Activated CD4-positive, alpha-beta memory T cell treated with anti-CD3 and anti-CD28 coated beads, Interleukin-2, amount 10 ng/mL, durations not matched to agents 7 days and 5 days (primary cell): ENCODE results near the gene ZBTB24. TPM values are rescaled to one million over a fixed set of nuclear protein-coding genes. Genes with fewer than 3 reads are reported as not detected.
A peak's percentile ranks its signal among the peaks of the same experiment; 100 is the strongest.

Source experiments
- CTCF ChIA-PET: fragments of 350-600 bp; sonication (Branson Sonifier 250); formaldehyde crosslinking; loops from one replicate; lab custom pipeline; 2021; ENCODE audit warnings: antibody characterized with exemption, inconsistent platforms; lab: Charles Lee
- POLR2A ChIA-PET: fragments of 350-600 bp; sonication (Branson Sonifier 250); formaldehyde crosslinking; loops from one replicate; lab custom pipeline; 2021; ENCODE audit warnings: antibody characterized with exemption; lab: Charles Lee
- DNase-seq: peaks from one replicate; pipeline ENCODE4 v3.0.0-alpha.2; 2020
- H3K27ac Mint-ChIP-seq: one replicate; pipeline ENCODE4 v1.8.0; 2021; ENCODE audit warnings: mild to moderate bottlenecking, mixed read lengths
- H3K27me3 Mint-ChIP-seq: one replicate; pipeline ENCODE4 v1.8.0; 2021; ENCODE audit warnings: mixed read lengths
- H3K36me3 Mint-ChIP-seq: one replicate; pipeline ENCODE4 v1.8.0; 2021; ENCODE audit warnings: low read depth, mixed read lengths
- H3K4me1 Mint-ChIP-seq: one replicate; pipeline ENCODE4 v1.8.0; 2021; ENCODE audit warnings: mixed read lengths
- H3K4me3 Mint-ChIP-seq: one replicate; pipeline ENCODE4 v1.8.0; 2021; ENCODE audit warnings: mild to moderate bottlenecking, mixed read lengths
- H3K9me3 Mint-ChIP-seq: one replicate; pipeline ENCODE4 v1.8.0; 2021; ENCODE audit warnings: mixed read lengths
- total RNA-seq, 2 experiments: library from RNA; stranded (reverse); gene quantifications; one replicate each; pipeline ENCODE4 v1.2.3, GENCODE V29; 2021

The ZBTB24 gene
- total RNA-seq, 2 experiments from 2014 or later = 16.5 to 17.5 TPM

DNA sequence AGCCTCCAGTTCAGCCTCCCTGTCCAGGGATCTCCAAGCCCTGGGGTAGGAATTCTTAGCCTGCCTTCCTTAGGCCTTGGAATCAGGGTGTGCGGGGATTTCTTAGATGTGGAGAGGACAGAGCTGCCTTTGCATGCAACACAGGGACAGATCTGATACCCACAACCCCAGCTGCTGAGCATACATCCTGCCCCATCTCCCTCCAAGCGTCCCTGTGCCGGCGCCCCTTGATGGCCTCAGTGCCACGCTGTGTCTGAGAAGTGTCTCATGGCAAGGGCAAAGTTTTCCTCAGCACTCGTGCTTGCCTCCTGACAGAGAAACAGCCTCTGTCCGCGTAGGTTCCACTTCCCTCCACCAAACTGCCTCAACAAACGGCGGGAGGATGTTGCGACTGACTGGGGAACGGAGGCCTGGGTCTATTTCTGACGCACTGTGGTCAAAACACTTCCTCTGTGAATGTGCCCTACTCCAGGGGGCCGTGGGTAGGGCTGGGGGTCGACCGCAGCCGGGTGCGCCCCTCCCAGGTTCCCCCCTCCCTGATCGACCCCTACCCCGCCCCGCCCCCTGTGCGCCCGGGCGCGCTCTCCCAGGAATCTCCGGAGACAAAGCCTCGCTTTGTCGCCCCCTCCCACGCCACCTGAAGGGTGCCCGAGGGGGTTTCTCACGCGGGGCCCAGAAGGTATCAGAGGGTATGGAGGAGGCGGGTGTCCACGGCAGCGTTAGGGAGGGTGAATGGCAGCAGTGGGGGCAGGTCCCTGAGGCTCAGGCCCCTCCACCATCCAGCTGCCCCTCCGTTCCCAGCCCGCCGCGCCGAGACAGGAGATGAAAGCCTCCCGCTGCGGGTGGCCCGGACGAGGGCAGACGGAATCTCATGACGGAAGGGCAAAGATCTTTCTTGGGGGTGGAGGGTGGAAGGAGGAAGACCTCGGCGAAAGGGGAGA is 28.3 kb downstream of the ZBTB24 start:
- peak overlapping the region; percentile 97 for H3K4me3 Mint-ChIP-seq
- CTCF ChIA-PET = interaction anchor here (0.7 to 6.6 kb wide), 9 partner anchors 13 to 585 kb away, joined by 3 to 36 read pairs (median 6); partner anchors contain the start of genes CD164, PPIL6 and SMPD2
- peak overlapping the region; percentile 98 for H3K27ac Mint-ChIP-seq
- peaks cover 81% of the 10 kb centered on the region for H3K4me1 Mint-ChIP-seq
- no peaks in the 10 kb centered on the region for H3K9me3 Mint-ChIP-seq
- peak; percentile 79 for DNase-seq
- peaks cover 41% of the 10 kb centered on the region for H3K36me3 Mint-ChIP-seq
- POLR2A ChIA-PET = interaction anchor here (0.7 to 13.3 kb wide), 14 partner anchors 9 to 360 kb away, joined by 3 to 243 read pairs (median 7); partner anchors contain the start of genes AK9, CD164, CEP57L1 and FIG4
- H3K27me3 Mint-ChIP-seq = no peaks in the 10 kb centered on the region

DNA sequence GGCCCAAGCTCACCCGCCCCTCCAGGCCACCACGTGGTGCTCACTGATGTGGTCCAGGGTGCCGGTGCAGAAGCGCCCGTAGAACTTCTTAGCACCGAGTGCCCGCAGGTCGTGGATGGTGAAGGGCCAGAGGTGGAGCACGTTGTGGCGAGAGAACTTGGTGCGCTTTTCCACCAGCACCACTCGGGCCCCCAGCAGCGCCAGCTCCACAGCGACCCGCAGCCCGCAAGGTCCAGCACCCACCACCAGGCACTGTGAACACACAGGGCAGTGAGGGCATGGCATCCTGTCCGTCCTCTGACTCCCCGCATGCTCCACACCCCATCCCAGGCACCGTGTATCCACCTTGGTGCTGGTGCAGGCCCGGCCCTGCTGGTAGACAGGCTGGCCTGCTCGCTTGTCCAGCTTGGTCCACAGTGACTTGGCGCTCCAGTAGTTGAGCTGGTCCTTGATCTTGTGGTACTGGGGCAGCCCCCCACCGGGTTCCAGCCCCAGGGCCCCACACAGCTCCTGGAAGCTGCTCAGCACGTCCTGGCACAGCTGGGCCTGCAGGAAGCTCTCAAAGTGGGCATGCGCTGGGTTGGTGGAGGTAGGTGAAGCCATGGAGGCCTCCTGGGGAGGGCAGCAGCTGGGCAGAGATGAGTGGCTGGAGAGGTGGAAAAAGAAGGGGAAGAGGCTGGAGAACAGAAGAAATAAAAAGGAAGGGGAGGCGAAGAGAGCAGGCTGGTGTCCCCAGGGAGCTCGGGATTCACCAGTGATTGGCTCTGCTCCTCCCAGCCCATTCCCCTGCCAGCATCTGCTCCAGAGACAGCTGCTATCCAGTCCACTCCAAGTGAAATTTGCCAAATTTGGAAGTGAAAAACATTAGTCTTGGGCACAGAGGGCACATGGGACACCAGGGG is 29.2 kb downstream of the ZBTB24 start:
- no peaks in the 10 kb centered on the region for H3K9me3 Mint-ChIP-seq
- POLR2A ChIA-PET = interaction anchor here (0.9 to 13.3 kb wide), 13 partner anchors 10 to 359 kb away, joined by 3 to 243 read pairs (median 6); partner anchors contain the start of genes AK9, CD164, CEP57L1 and FIG4
- peaks cover 46% of the 10 kb centered on the region for H3K36me3 Mint-ChIP-seq
- no peak for DNase-seq
- H3K27me3 Mint-ChIP-seq = no peaks in the 10 kb centered on the region
- H3K27ac Mint-ChIP-seq = peak overlapping the region; percentile 98
- CTCF ChIA-PET = interaction anchor here (0.8 to 6.6 kb wide), 4 partner anchors 12 to 586 kb away, joined by 3 to 36 read pairs (median 12); partner anchors contain the start of genes CD164, PPIL6 and SMPD2
- H3K4me3 Mint-ChIP-seq = peak overlapping the region; percentile 97
- H3K4me1 Mint-ChIP-seq = peaks cover 82% of the 10 kb centered on the region

DNA sequence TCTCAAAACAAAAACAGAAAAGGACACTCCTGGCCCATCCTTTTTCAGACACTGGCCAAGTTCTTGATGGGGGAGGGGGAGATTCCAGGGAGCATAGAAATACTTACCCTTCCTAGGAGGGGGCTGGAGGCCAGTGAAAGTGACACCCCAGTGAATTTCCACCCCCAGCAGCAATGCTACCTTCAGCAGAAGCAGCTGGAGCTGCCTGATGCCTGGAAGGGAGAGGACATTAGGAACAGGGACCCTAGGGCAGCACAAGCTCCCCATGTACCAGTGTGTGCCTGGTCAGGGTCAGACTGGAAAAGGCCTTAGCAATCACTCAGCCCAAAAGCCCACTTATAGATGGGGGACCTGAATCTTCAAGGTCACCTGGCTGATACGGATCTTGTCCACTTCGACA is 29.9 kb downstream of the ZBTB24 start:
- H3K36me3 Mint-ChIP-seq = peaks cover 51% of the 10 kb centered on the region
- H3K4me3 Mint-ChIP-seq = peak overlapping the region; percentile 97
- peak overlapping the region; percentile 63 for H3K27ac Mint-ChIP-seq
- H3K9me3 Mint-ChIP-seq = no peaks in the 10 kb centered on the region
- ChIA-PET POLR2A (interaction anchor here (1.0 to 13.3 kb wide), 6 partner anchors 10 to 358 kb away, joined by 3 to 243 read pairs (median 84); partner anchors contain the start of genes CD164, CEP57L1, PPIL6 and SESN1), CTCF (interaction anchor here (6.6 kb wide), 1 partner anchor 11 kb away, joined by 36 read pairs; the partner anchor contains the start of genes PPIL6 and SMPD2)
- DNase-seq = no peak
- H3K27me3 Mint-ChIP-seq = no peaks in the 10 kb centered on the region
- peaks cover 80% of the 10 kb centered on the region for H3K4me1 Mint-ChIP-seq

DNA sequence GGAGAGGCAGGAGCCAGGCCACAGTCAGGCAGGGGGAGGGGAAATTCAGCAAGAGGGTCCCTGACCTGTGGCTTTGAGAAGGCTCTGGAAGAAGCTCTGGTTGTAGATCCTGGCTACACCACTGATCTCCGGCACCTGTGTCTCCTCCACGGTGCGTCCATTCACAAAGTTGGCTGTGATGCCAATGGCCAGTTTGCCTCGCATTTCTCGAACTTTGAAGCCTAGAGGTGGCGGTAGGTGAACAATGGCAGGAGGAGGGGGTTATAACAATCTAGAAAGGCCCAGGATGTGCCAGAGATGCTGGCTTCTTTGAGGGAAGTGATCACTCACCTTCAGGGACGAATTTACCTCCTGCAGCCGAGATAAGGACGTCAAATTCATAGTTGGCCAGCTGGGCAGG is 30.8 kb downstream of the ZBTB24 start:
- Mint-ChIP-seq H3K36me3 (peaks cover 53% of the 10 kb centered on the region), H3K4me1 (peaks cover 75% of the 10 kb centered on the region), H3K9me3 (no peaks in the 10 kb centered on the region), H3K27me3 (no peaks in the 10 kb centered on the region), H3K4me3 (no peak overlapping the region), H3K27ac (peak overlapping the region; percentile 52)
- ChIA-PET POLR2A (interaction anchor here (0.9 to 13.3 kb wide), 4 partner anchors 9 to 69 kb away, joined by 3 to 243 read pairs (median 132); partner anchors contain the start of genes CD164, PPIL6, SMPD2 and ZBTB24), CTCF (interaction anchor here (6.6 kb wide), 1 partner anchor 10 kb away, joined by 36 read pairs; the partner anchor contains the start of genes PPIL6 and SMPD2)
- DNase-seq = no peak

DNA sequence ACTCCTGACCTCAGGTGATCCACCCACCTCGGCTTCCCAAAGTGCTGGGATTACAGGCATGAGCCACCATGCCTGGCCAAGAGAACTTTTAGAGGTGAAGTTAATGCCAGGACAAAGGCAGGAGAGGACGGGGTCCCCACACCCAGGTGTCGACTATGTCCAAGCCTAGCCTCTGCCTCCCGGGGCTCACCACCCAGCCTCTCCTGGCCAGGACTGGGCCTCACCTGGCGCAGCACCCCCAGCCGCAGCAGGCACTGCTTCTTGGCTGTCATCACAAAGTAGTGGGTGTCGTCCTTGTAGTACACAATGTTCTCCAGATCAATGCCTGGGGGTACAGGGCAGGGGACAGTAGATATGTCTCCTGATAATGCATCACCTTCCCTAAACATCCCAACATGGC is 31.6 kb downstream of the ZBTB24 start:
- POLR2A ChIA-PET = interaction anchor here (0.9 to 13.3 kb wide), 4 partner anchors 8 to 68 kb away, joined by 3 to 243 read pairs (median 132); partner anchors contain the start of genes CD164, PPIL6, SMPD2 and ZBTB24

DNA sequence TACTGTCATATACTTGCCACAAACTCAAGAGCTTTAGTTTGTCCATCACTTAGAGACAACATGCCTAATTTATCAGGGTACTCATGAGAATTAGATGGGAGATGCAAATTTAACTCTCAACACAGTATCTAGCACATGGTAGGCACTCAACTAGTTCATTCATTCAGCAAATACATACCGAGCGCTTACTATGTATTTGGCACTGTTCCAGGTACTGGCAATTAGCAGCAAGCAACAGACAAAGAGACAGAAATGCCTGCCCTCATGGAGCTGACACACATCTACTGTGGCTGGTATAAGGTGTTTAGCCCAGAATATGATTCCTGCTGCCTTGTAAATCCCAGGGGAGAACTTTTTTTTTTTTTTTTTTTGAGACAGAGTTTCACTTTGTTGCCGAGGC is 32.2 kb downstream of the ZBTB24 start:
- POLR2A ChIA-PET = interaction anchor here (1.8 to 13.3 kb wide), 2 partner anchors 7 to 68 kb away, joined by 6 to 243 read pairs; partner anchors contain the start of genes PPIL6 and SMPD2
- Mint-ChIP-seq H3K27ac (no peak overlapping the region), H3K9me3 (no peaks in the 10 kb centered on the region), H3K36me3 (peaks cover 58% of the 10 kb centered on the region), H3K4me3 (no peak overlapping the region), H3K4me1 (peaks cover 71% of the 10 kb centered on the region), H3K27me3 (no peaks in the 10 kb centered on the region)
- CTCF ChIA-PET = interaction anchor here (1.1 to 6.6 kb wide), 2 partner anchors 9 to 35 kb away, joined by 3 to 36 read pairs; partner anchors contain the start of genes PPIL6 and SMPD2
- no peak for DNase-seq

More for the DNA sequence above, 31.6 kb downstream of the ZBTB24 start:
- Mint-ChIP-seq H3K27me3 (no peaks in the 10 kb centered on the region), H3K36me3 (peaks cover 56% of the 10 kb centered on the region), H3K4me3 (no peak overlapping the region), H3K27ac (peak overlapping the region; percentile 52), H3K4me1 (peaks cover 70% of the 10 kb centered on the region), H3K9me3 (no peaks in the 10 kb centered on the region)
- DNase-seq = no peak
- CTCF ChIA-PET = interaction anchor here (0.5 to 6.6 kb wide), 2 partner anchors 9 to 27 kb away, joined by 3 to 36 read pairs; partner anchors contain the start of genes PPIL6 and SMPD2

DNA sequence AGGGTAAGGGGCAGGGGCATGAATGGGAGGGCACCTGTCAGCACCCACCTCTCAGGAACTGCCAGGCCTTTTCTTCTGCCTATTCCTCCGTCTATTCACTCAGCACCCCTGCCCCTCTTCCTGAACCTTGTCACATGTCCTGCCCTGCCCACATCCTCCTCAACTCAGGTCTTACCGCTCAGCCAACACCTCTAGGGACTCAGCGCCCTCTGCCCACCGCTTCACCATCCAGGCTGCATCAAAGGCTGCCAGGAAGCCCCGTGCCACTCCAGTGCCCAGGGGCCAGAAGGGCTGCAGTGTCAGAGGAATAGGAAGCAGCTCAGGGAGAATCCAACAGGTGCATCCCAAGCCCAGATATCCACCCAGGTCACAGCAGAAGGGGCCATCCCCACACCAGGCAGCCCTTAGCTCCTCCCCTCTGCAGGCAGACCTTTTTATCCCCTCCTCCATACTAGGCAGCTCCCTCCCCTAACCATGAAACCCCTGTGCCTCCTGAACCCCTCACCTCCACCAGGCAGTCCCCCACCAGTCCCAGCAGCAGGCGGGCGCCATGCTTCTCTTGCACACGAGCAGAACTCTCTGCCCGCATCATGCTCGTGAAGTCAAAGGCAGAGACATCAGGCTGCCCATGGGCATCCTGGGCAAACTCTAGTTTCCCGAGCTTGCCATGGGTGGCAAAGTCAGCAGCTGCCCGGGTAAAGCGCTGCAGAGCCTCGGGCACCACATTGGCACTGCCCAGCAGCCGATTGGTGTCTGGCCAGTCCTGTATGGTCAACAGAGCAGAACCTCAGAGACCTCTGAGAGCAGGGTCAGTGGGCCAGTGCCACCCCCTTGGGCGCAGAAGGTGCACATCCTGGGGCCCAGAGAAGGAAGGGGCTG is 33.0 kb downstream of the ZBTB24 start:
- POLR2A ChIA-PET = interaction anchor here (0.9 to 13.3 kb wide), 4 partner anchors 7 to 88 kb away, joined by 3 to 243 read pairs (median 5); partner anchors contain the start of genes PPIL6 and SMPD2
- no peaks in the 10 kb centered on the region for H3K9me3 Mint-ChIP-seq
- H3K4me3 Mint-ChIP-seq = peak overlapping the region; percentile 51
- H3K27ac Mint-ChIP-seq = peak overlapping the region; percentile 82
- H3K4me1 Mint-ChIP-seq = peaks cover 74% of the 10 kb centered on the region
- peak; percentile 67 for DNase-seq
- CTCF ChIA-PET = interaction anchor here (1.1 kb wide), 1 partner anchor 34 kb away, joined by 3 read pairs; no protein-coding TSS in a partner anchor
- H3K36me3 Mint-ChIP-seq = peaks cover 62% of the 10 kb centered on the region
- no peaks in the 10 kb centered on the region for H3K27me3 Mint-ChIP-seq

DNA sequence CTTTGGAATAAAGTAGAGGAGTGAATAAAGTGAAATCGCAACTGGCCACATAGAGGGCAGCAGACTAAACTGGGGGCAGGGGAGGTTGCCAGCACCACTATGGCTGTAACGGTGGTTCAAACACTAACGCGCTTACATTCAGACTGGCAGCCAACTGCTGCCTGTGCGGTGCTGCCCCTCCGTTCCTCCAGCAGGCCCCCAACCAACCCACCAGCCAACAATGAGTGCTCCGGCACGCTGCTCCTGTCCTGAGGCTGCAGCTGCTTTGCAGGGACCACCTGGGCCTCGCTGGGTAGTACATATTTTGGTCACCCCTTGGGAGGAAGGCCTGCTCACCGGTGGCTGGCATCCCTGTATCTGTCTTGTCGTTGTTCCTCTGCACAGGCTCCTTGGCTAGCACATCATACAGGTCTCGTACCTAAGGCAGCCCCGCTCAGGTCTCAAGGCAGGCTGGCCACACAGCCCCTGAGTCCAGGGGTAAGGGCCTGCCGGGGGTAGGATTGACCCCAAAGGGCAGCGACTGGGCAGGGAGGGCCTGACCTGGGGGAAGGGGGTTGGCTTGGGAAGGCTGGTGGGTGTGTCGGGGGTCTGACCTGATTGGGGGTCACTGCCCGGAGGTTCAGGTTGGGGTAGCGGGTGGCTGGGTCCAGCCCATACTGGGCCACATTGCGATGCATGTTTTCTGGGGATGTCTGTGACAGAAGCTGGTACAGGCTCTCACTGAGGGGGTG is 33.8 kb downstream of the ZBTB24 start:
- ChIA-PET CTCF (no interaction called here), POLR2A (interaction anchor here (0.6 to 13.3 kb wide), 9 partner anchors 6 to 87 kb away, joined by 3 to 243 read pairs (median 5); partner anchors contain the start of genes CD164, MICAL1, PPIL6 and SMPD2)
- peaks cover 70% of the 10 kb centered on the region for H3K4me1 Mint-ChIP-seq
- H3K27me3 Mint-ChIP-seq = no peaks in the 10 kb centered on the region
- no peaks in the 10 kb centered on the region for H3K9me3 Mint-ChIP-seq
- H3K27ac Mint-ChIP-seq = peak overlapping the region; percentile 82
- H3K36me3 Mint-ChIP-seq = peaks cover 63% of the 10 kb centered on the region
- H3K4me3 Mint-ChIP-seq = peak overlapping the region; percentile 51
- no peak for DNase-seq

DNA sequence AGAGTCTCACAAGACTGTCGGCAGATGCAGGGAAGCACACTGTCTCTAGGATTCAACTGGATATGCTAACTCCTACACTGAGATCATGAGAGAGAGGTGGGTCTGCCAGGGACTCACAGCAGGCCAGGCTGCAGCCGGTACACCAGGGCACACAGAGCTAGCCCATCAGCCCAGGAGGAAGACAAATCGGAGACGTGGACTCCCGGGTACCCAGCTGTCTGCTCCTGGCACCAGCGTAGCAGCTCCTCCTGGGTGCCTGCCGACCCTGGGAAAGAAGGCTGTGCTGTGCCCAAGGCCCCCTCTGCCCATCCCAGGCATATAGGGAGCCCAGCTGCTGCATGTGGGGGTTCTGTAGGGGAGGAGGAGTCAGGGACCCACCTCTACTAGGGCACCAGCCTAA is 34.4 kb downstream of the ZBTB24 start:
- Mint-ChIP-seq H3K4me3 (no peak overlapping the region), H3K27me3 (no peaks in the 10 kb centered on the region), H3K4me1 (peaks cover 63% of the 10 kb centered on the region), H3K27ac (peak overlapping the region; percentile 34), H3K36me3 (peaks cover 59% of the 10 kb centered on the region), H3K9me3 (no peaks in the 10 kb centered on the region)
- ChIA-PET POLR2A (interaction anchor here (0.6 to 13.3 kb wide), 6 partner anchors 5 to 67 kb away, joined by 3 to 243 read pairs (median 6); partner anchors contain the start of genes CD164, MICAL1, PPIL6 and SMPD2), CTCF (no interaction called here)
- DNase-seq = no peak

DNA sequence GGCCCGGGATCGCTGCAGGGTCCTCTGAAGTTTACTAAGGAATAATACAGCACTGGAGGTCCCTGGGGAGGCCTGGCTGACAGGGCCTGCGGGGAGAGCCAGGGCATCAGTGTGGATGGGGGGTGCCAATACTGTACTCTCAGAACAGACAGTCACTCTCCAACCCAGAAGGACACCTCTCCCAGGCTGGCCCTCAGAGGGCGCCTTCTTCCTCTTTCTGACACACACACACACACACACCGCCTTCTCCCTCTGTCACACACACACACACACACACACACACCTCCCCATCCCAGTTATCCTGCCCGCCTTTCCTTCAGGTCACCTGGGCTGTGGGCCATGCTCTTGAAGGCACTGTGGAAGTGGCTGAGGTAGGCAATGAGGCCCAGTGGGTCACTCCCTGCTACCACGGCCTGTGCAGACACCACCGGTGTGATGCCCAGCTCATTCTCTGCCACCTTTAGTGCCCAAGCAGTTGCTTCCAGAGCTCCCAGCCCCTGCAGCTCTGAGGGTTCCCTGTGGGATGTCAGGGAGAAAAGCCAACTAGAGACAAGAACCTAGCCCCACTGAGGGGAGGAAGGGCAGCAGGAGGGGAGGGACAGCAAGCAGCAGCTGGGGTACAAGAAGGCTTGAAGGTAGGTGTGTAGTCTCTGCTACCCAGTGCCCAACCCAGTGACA is 35.0 kb downstream of the ZBTB24 start:
- Mint-ChIP-seq H3K4me3 (no peak overlapping the region), H3K27me3 (no peaks in the 10 kb centered on the region), H3K27ac (peak overlapping the region; percentile 34), H3K9me3 (no peaks in the 10 kb centered on the region), H3K36me3 (peaks cover 65% of the 10 kb centered on the region), H3K4me1 (peaks cover 62% of the 10 kb centered on the region)
- DNase-seq = no peak
- CTCF ChIA-PET = no interaction called here
- POLR2A ChIA-PET = interaction anchor here (0.7 to 13.3 kb wide), 6 partner anchors 5 to 65 kb away, joined by 3 to 243 read pairs (median 6); partner anchors contain the start of genes CD164, MICAL1, PPIL6 and SMPD2
